ENCODE measurements around the gene C12orf54.
"Not testable (repeated sequence)": the region's sequence is repeated elsewhere in the genome, so short reads cannot be mapped to it uniquely, and the experiment has no call there.

The C12orf54 gene

GRCh38 chr12:48506836-48507235 is 24.5 kb downstream of the C12orf54 start:
- not testable (repeated sequence) for H3K79me2 ChIP-seq (ENCODE audit: control insufficient read depth, insufficient read depth, low read length, unreplicated experiment); H3K4me1 ChIP-seq (ENCODE audit: control insufficient read depth, insufficient read depth, low read length, unreplicated experiment); H3K4me3 ChIP-seq (ENCODE audit: low read depth, low read length); H2AFZ ChIP-seq (ENCODE audit: low read length, unreplicated experiment); H3K36me3 ChIP-seq (ENCODE audit: insufficient read depth, low read length); H3K27ac ChIP-seq (ENCODE audit: low read depth, low read length)
- H3K27me3 ChIP-seq (ENCODE audit: insufficient read depth, low read length) = peaks cover 69% of the 10 kb centered on the region

GRCh38 chr12:48508987-48509386 is 26.7 kb downstream of the C12orf54 start:
- Histone ChIP-seq H3K27me3 (ENCODE audit: insufficient read depth, low read length) (peaks cover 63% of the 10 kb centered on the region), H2AFZ (ENCODE audit: low read length, unreplicated experiment) (no peak overlapping the region), H3K4me1 (ENCODE audit: control insufficient read depth, insufficient read depth, low read length, unreplicated experiment) (no peaks in the 10 kb centered on the region), H3K4me3 (ENCODE audit: low read depth, low read length) (no peak overlapping the region), H3K36me3 (ENCODE audit: insufficient read depth, low read length) (no peaks in the 10 kb centered on the region), H3K27ac (ENCODE audit: low read depth, low read length) (no peak overlapping the region), H3K79me2 (ENCODE audit: control insufficient read depth, insufficient read depth, low read length, unreplicated experiment) (no peaks in the 10 kb centered on the region)

- H3K79me2 ChIP-seq (ENCODE audit: control insufficient read depth, insufficient read depth, low read length, unreplicated experiment) = no peaks in the 10 kb centered on the region
- H3K4me3 ChIP-seq (ENCODE audit: low read depth, low read length) = no peak overlapping the region
- H3K27me3 ChIP-seq (ENCODE audit: insufficient read depth, low read length) = peaks cover 63% of the 10 kb centered on the region
- no peak overlapping the region for H3K27ac ChIP-seq (ENCODE audit: low read depth, low read length)
- H3K36me3 ChIP-seq (ENCODE audit: insufficient read depth, low read length) = no peaks in the 10 kb centered on the region
- no peaks in the 10 kb centered on the region for H3K4me1 ChIP-seq (ENCODE audit: control insufficient read depth, insufficient read depth, low read length, unreplicated experiment)
- no peak overlapping the region for H2AFZ ChIP-seq (ENCODE audit: low read length, unreplicated experiment)
Measured at GRCh38 chr12:48510111-48510510, 27.8 kb downstream of the C12orf54 start.

- Histone ChIP-seq H3K4me1 (ENCODE audit: control insufficient read depth, insufficient read depth, low read length, unreplicated experiment) (no peaks in the 10 kb centered on the region), H3K4me3 (ENCODE audit: low read depth, low read length) (no peak overlapping the region), H2AFZ (ENCODE audit: low read length, unreplicated experiment) (no peak overlapping the region), H3K79me2 (ENCODE audit: control insufficient read depth, insufficient read depth, low read length, unreplicated experiment) (no peaks in the 10 kb centered on the region), H3K36me3 (ENCODE audit: insufficient read depth, low read length) (no peaks in the 10 kb centered on the region), H3K27me3 (ENCODE audit: insufficient read depth, low read length) (peaks cover 49% of the 10 kb centered on the region), H3K27ac (ENCODE audit: low read depth, low read length) (no peak overlapping the region)
Measured at GRCh38 chr12:48512855-48513254, 30.6 kb downstream of the C12orf54 start.

GRCh38 chr12:48514728-48515127 is 32.4 kb downstream of the C12orf54 start:
- H2AFZ ChIP-seq (ENCODE audit: low read length, unreplicated experiment) = no peak overlapping the region
- H3K36me3 ChIP-seq (ENCODE audit: insufficient read depth, low read length) = no peaks in the 10 kb centered on the region
- no peak overlapping the region for H3K4me3 ChIP-seq (ENCODE audit: low read depth, low read length)
- H3K27ac ChIP-seq (ENCODE audit: low read depth, low read length) = no peak overlapping the region
- peaks cover 31% of the 10 kb centered on the region for H3K27me3 ChIP-seq (ENCODE audit: insufficient read depth, low read length)
- H3K4me1 ChIP-seq (ENCODE audit: control insufficient read depth, insufficient read depth, low read length, unreplicated experiment) = no peaks in the 10 kb centered on the region
- no peaks in the 10 kb centered on the region for H3K79me2 ChIP-seq (ENCODE audit: control insufficient read depth, insufficient read depth, low read length, unreplicated experiment)

- not testable (repeated sequence) for H3K4me1 ChIP-seq (ENCODE audit: control insufficient read depth, insufficient read depth, low read length, unreplicated experiment); H3K79me2 ChIP-seq (ENCODE audit: control insufficient read depth, insufficient read depth, low read length, unreplicated experiment); H3K36me3 ChIP-seq (ENCODE audit: insufficient read depth, low read length); H3K27ac ChIP-seq (ENCODE audit: low read depth, low read length); H3K4me3 ChIP-seq (ENCODE audit: low read depth, low read length); H2AFZ ChIP-seq (ENCODE audit: low read length, unreplicated experiment)
- peaks cover 27% of the 10 kb centered on the region for H3K27me3 ChIP-seq (ENCODE audit: insufficient read depth, low read length)
Measured at GRCh38 chr12:48520381-48520780, 38.1 kb downstream of the C12orf54 start.

GRCh38 chr12:48525332-48525731 is 43.0 kb downstream of the C12orf54 start, which contains the start of gene OR8S1:
Gene OR8S1 (plus strand): TSS chr12:48525632. CDS start chr12:48525632, 0 bp downstream.
- Histone ChIP-seq H3K27ac (ENCODE audit: low read depth, low read length) (no peak within 1 kb of the TSS), H3K27me3 (ENCODE audit: insufficient read depth, low read length) (peaks cover 50% of the 10 kb centered on the region), H3K4me3 (ENCODE audit: low read depth, low read length) (no peak within 1 kb of the TSS), H3K4me1 (ENCODE audit: control insufficient read depth, insufficient read depth, low read length, unreplicated experiment) (no peaks in the 10 kb centered on the region), H2AFZ (ENCODE audit: low read length, unreplicated experiment) (no peak within 1 kb of the TSS), H3K36me3 (ENCODE audit: insufficient read depth, low read length) (no peaks in the 10 kb centered on the region), H3K79me2 (ENCODE audit: control insufficient read depth, insufficient read depth, low read length, unreplicated experiment) (no peaks in the 10 kb centered on the region)

GRCh38 chr12:48527891-48528670 is 45.8 kb downstream of the C12orf54 start:
- Histone ChIP-seq H3K36me3 (ENCODE audit: insufficient read depth, low read length) (no peaks in the 10 kb centered on the region), H3K4me3 (ENCODE audit: low read depth, low read length) (no peak overlapping the region), H3K27ac (ENCODE audit: low read depth, low read length) (no peak overlapping the region), H3K79me2 (ENCODE audit: control insufficient read depth, insufficient read depth, low read length, unreplicated experiment) (no peaks in the 10 kb centered on the region), H3K27me3 (ENCODE audit: insufficient read depth, low read length) (peaks cover 54% of the 10 kb centered on the region), H2AFZ (ENCODE audit: low read length, unreplicated experiment) (no peak overlapping the region), H3K4me1 (ENCODE audit: control insufficient read depth, insufficient read depth, low read length, unreplicated experiment) (no peaks in the 10 kb centered on the region)

GRCh38 chr12:48532601-48533000 is 50.3 kb downstream of the C12orf54 start:
- Histone ChIP-seq H3K4me1 (ENCODE audit: control insufficient read depth, insufficient read depth, low read length, unreplicated experiment) (no peaks in the 10 kb centered on the region), H3K79me2 (ENCODE audit: control insufficient read depth, insufficient read depth, low read length, unreplicated experiment) (no peaks in the 10 kb centered on the region), H3K27ac (ENCODE audit: low read depth, low read length) (no peak overlapping the region), H3K4me3 (ENCODE audit: low read depth, low read length) (no peak overlapping the region), H2AFZ (ENCODE audit: low read length, unreplicated experiment) (no peak overlapping the region), H3K27me3 (ENCODE audit: insufficient read depth, low read length) (peaks cover 24% of the 10 kb centered on the region), H3K36me3 (ENCODE audit: insufficient read depth, low read length) (no peaks in the 10 kb centered on the region)

GRCh38 chr12:48536602-48537001 is 54.3 kb downstream of the C12orf54 start:
- Histone ChIP-seq H3K4me1 (ENCODE audit: control insufficient read depth, insufficient read depth, low read length, unreplicated experiment) (no peaks in the 10 kb centered on the region), H3K79me2 (ENCODE audit: control insufficient read depth, insufficient read depth, low read length, unreplicated experiment) (no peaks in the 10 kb centered on the region), H3K4me3 (ENCODE audit: low read depth, low read length) (no peak overlapping the region)

GRCh38 chr12:48542300-48542928 is 60.1 kb downstream of the C12orf54 start:
- Histone ChIP-seq H3K4me1 (ENCODE audit: control insufficient read depth, insufficient read depth, low read length, unreplicated experiment) (no peaks in the 10 kb centered on the region), H3K27me3 (ENCODE audit: insufficient read depth, low read length) (peaks cover 26% of the 10 kb centered on the region), H3K36me3 (ENCODE audit: insufficient read depth, low read length) (no peaks in the 10 kb centered on the region), H3K79me2 (ENCODE audit: control insufficient read depth, insufficient read depth, low read length, unreplicated experiment) (no peaks in the 10 kb centered on the region), H3K27ac (ENCODE audit: low read depth, low read length) (no peak overlapping the region), H3K4me3 (ENCODE audit: low read depth, low read length) (no peak overlapping the region), H2AFZ (ENCODE audit: low read length, unreplicated experiment) (no peak overlapping the region)

More at GRCh38 chr12:48536602-48537001, 54.3 kb downstream of the C12orf54 start:
- Histone ChIP-seq H3K36me3 (ENCODE audit: insufficient read depth, low read length) (no peaks in the 10 kb centered on the region), H3K27ac (ENCODE audit: low read depth, low read length) (no peak overlapping the region), H3K27me3 (ENCODE audit: insufficient read depth, low read length) (peaks cover 5% of the 10 kb centered on the region), H2AFZ (ENCODE audit: low read length, unreplicated experiment) (no peak overlapping the region)
